K562 (cell line): ENCODE results near the gene POLN. TPM values are rescaled to one million over a fixed set of nuclear protein-coding genes. Genes with fewer than 3 reads are reported as not detected.

Experiments used
- ATAC-seq: fragments of 200-7000 bp; cut with Tn5 transposase; 3 replicates; pipeline ENCODE4 v1.9.1; 2020; ENCODE audit warnings: moderate library complexity
- BruUV-seq: library from RNA; stranded (reverse); fragments of 400-500 nt; replicated peaks from 2 replicates; lab custom pipeline; 2021; lab: Mats Ljungman, UMichigan
- CTCF ChIA-PET: fragments of 300-600 bp; formaldehyde crosslinking; extraction: SDS; loops from one replicate; lab custom pipeline; 2021; ENCODE audit warnings: low intra/inter-chr PET ratio; lab: Yijun Ruan, JAX
- POLR2A ChIA-PET: fragments of 300-600, 350-650 bp; sonication (Branson Sonifier 250); formaldehyde crosslinking; extraction: SDS; loops from one replicate; lab custom pipeline; 2021; ENCODE audit warnings: antibody characterized with exemption, inconsistent platforms; lab: Yijun Ruan, JAX
- DNase-seq, 4 experiments: peaks; one replicate each; pipeline versions ENCODE4 v3.0.0 to v3.0.0-alpha.2; 2011 to 2018; ENCODE audit warnings: low spot score in 3 of 4, mixed read lengths in 3 of 4; ENCODE audit errors: extremely low read depth in 1 of 4
- FAIRE-seq: peaks from 2 replicates; lab custom pipeline; 2011; peaks lifted over from hg19 to GRCh38; lab: Jason Lieb, UNC
- H2AFZ ChIP-seq: 2 replicates; pipeline ENCODE4 v1.6.0; 2011; ENCODE audit warnings: low read depth, low read length, control low read depth, inconsistent platforms
- H3K27ac ChIP-seq: fragments of 200-600 bp; 3 replicates; pipeline ENCODE4 v1.8.0; 2011; ENCODE audit warnings: low read depth, mild to moderate bottlenecking, control low read depth, inconsistent platforms, low read length, moderate library complexity, mixed read lengths; ENCODE audit errors: extremely low read depth
- H3K27me3 ChIP-seq, 2 experiments: fragments of 300-600 bp in 1 of 2; 2 replicates in 1 of 2; 3 replicates in 1 of 2; pipeline versions ENCODE4 v1.6.0 to v1.8.0; 2011; ENCODE audit warnings: inconsistent platforms in 2 of 2, low read length in 2 of 2, mild to moderate bottlenecking in 1 of 2, mixed read lengths in 1 of 2, moderate library complexity in 1 of 2; ENCODE audit not compliant: control insufficient read depth in 2 of 2, insufficient read depth in 2 of 2
- H3K36me3 ChIP-seq: fragments of 300-600 bp; 3 replicates; pipeline ENCODE4 v1.8.0; 2011; ENCODE audit warnings: mild to moderate bottlenecking, low read length, inconsistent platforms; ENCODE audit not compliant: control insufficient read depth, insufficient read depth
- H3K4me1 ChIP-seq, 2 experiments: fragments of 200-600 bp in 1 of 2; replicated peaks in 1 of 2; 2 replicates in 1 of 2; 3 replicates in 1 of 2; pipeline versions ENCODE4 v1.5.1 to v1.8.0; 2011; ENCODE audit warnings: inconsistent platforms in 2 of 2, low read length in 2 of 2, mild to moderate bottlenecking in 1 of 2, mixed read lengths in 1 of 2, moderate library complexity in 1 of 2; ENCODE audit not compliant: control insufficient read depth in 2 of 2, insufficient read depth in 2 of 2
- H3K4me2 ChIP-seq: 2 replicates; pipeline ENCODE4 v1.6.1; 2011; ENCODE audit warnings: low read length, control low read depth, inconsistent platforms, mixed read lengths; ENCODE audit not compliant: insufficient read depth
- H3K4me3 ChIP-seq: fragments of 200-600 bp; sonication (generic), shearing (Covaris generic); 2 replicates; pipeline ENCODE4 v1.5.1; 2016; ENCODE audit warnings: control low read depth, inconsistent platforms
- H3K79me2 ChIP-seq: fragments of 200-600 bp; 3 replicates; pipeline ENCODE4 v1.8.0; 2011; ENCODE audit warnings: low read length, inconsistent platforms; ENCODE audit not compliant: control insufficient read depth, insufficient read depth
- H3K9ac ChIP-seq, 2 experiments: 2 replicates each; pipeline versions ENCODE4 v1.6.0 to v1.6.1; 2011; ENCODE audit warnings: low read depth in 2 of 2, low read length in 2 of 2, control low read depth in 1 of 2, inconsistent platforms in 1 of 2, mild to moderate bottlenecking in 1 of 2, mixed read lengths in 1 of 2; ENCODE audit not compliant: insufficient read depth in 1 of 2
- H3K9me1 ChIP-seq: one replicate; pipeline ENCODE4 v1.6.0; 2011; ENCODE audit warnings: inconsistent platforms, mild to moderate bottlenecking, low read length, moderate library complexity; ENCODE audit not compliant: control insufficient read depth, insufficient read depth
- H3K9me3 ChIP-seq: replicated peaks from 2 replicates; pipeline ENCODE4 v1.5.1; 2011; ENCODE audit warnings: low read depth, low read length, inconsistent platforms; ENCODE audit not compliant: control insufficient read depth, insufficient read depth
- H4K20me1 ChIP-seq: replicated peaks from 2 replicates; pipeline ENCODE4 v1.6.1; 2011; ENCODE audit warnings: low read length, inconsistent platforms, mixed read lengths; ENCODE audit not compliant: control insufficient read depth, insufficient read depth
- ELK1 ChIP-seq: sonication (generic); formaldehyde crosslinking; IDR thresholded peaks from 2 replicates; pipeline ENCODE4 v1.8.1; 2022; ENCODE audit warnings: missing genetic modification reagents
- FIP1L1 ChIP-seq: fragments of 200-400 bp; formaldehyde crosslinking; IDR thresholded peaks from 2 replicates; pipeline ENCODE4 v1.6.1; 2018; ENCODE audit warnings: mild to moderate bottlenecking, low read depth, low read length; ENCODE audit not compliant: poor library complexity, severe bottlenecking
- FOXJ3 ChIP-seq: sonication (generic); formaldehyde crosslinking; IDR thresholded peaks from 2 replicates; pipeline ENCODE4 v1.4.0; 2020; ENCODE audit warnings: mild to moderate bottlenecking, missing genetic modification reagents
- GABPB2 ChIP-seq: fragments of 250-450 bp; sonication (Bioruptor Pico); conservative IDR thresholded peaks from 2 replicates; pipeline ENCODE4 v1.5.1; 2021; ENCODE audit warnings: mild to moderate bottlenecking
- JUN ChIP-seq, 2 experiments: sonication (generic) in 1 of 2; formaldehyde crosslinking in 1 of 2; IDR thresholded peaks; 2 replicates each; pipeline versions ENCODE4 v1.6.1 to v1.8.0; 2012 to 2022; ENCODE audit warnings: borderline replicate concordance in 2 of 2, mild to moderate bottlenecking in 2 of 2, improper control_type of control experiment in 1 of 2, low read depth in 1 of 2, low read length in 1 of 2, missing genetic modification reagents in 1 of 2
- KAT2B ChIP-seq: IDR thresholded peaks from one replicate; pipeline ENCODE4 v1.6.1; 2012; ENCODE audit warnings: low read depth, mild to moderate bottlenecking, control low read depth, inconsistent platforms, low read length, moderate library complexity
- MAZ ChIP-seq, 2 experiments: fragments of 450-650 bp in 1 of 2; sonication (generic) in 1 of 2; formaldehyde crosslinking; IDR thresholded peaks in 1 of 2; conservative IDR thresholded peaks in 1 of 2; 2 replicates each; pipeline versions ENCODE4 v1.4.0 to v1.5.0; 2020; ENCODE audit warnings: mild to moderate bottlenecking in 1 of 2, missing genetic modification reagents in 1 of 2
- NFXL1 ChIP-seq: fragments of 450-650 bp; formaldehyde crosslinking; IDR thresholded peaks from 2 replicates; pipeline ENCODE4 v1.4.0; 2021; ENCODE audit warnings: mild to moderate bottlenecking
- PCBP1 ChIP-seq: fragments of 200-400 bp; formaldehyde crosslinking; IDR thresholded peaks from 2 replicates; pipeline ENCODE4 v1.6.1; 2018; ENCODE audit warnings: mild to moderate bottlenecking, low read depth, low read length; ENCODE audit not compliant: poor library complexity, severe bottlenecking
- SIRT6 ChIP-seq: IDR thresholded peaks from one replicate; pipeline ENCODE4 v1.6.1; 2012; ENCODE audit warnings: low read depth, mild to moderate bottlenecking, control low read depth, inconsistent platforms, low read length, moderate library complexity
- SP2 ChIP-seq: IDR thresholded peaks from 2 replicates; pipeline ENCODE4 v1.6.1; 2011; ENCODE audit warnings: mild to moderate bottlenecking, low read depth, low read length, moderate library complexity; ENCODE audit not compliant: poor library complexity, severe bottlenecking; ENCODE audit errors: extremely low read depth
- U2AF2 ChIP-seq: fragments of 200-400 bp; formaldehyde crosslinking; optimal IDR thresholded peaks from 2 replicates; pipeline ENCODE3; 2017; ENCODE audit warnings: low read depth, mild to moderate bottlenecking, low read length
- ZKSCAN3 ChIP-seq: fragments of 250-450 bp; sonication (Bioruptor Pico); IDR thresholded peaks from 2 replicates; pipeline ENCODE4 v1.4.0; 2020
- ZNF253 ChIP-seq: fragments of 250-450 bp; sonication (Bioruptor Pico); conservative IDR thresholded peaks from 2 replicates; pipeline ENCODE4 v1.6.1; 2021; ENCODE audit warnings: mild to moderate bottlenecking
- ZNF639 ChIP-seq, 2 experiments: fragments of 200-800 bp in 1 of 2; sonication (Bioruptor generic) in 1 of 2; sonication (generic) in 1 of 2; formaldehyde crosslinking in 1 of 2; IDR thresholded peaks in 1 of 2; conservative IDR thresholded peaks in 1 of 2; 2 replicates each; pipeline versions ENCODE4 v1.5.0 to v1.6.1; 2016 to 2020; ENCODE audit warnings: missing compliant biosample characterization in 1 of 2, missing genetic modification characterization in 1 of 2, missing genetic modification reagents in 1 of 2
- WGBS: fragments of 100-300 bp; shearing (Covaris generic); methylation state at CpG from one replicate; pipeline ENCODE4 v1.1.6; 2016; ENCODE audit warnings: low coverage, mixed read lengths; ENCODE audit not compliant: insufficient coverage; ENCODE audit errors: missing lambda C conversion rate; 5-methylcytosine and 5-hydroxymethylcytosine counted together
- in situ Hi-C: fragments of 300-500 bp; cut with MboI; formaldehyde crosslinking; loops from 4 replicates; pipeline ENCODE4 v1.15.0; 2018; ENCODE audit warnings: inconsistent platforms, mixed read lengths
- intact Hi-C: fragments of 100-400 bp; cut with micrococcal nuclease; formaldehyde crosslinking; loops from 2 replicates; pipeline ENCODE4 v1.14.2; 2022
- polyA plus RNA-seq, 8 experiments: library from polyadenylated mRNA; depleted of rRNA in 4 of 8; stranded (reverse) in 5 of 8; unstranded in 3 of 8; fragments of >200 nt; fragmentation: Nextera tagmentation in 2 of 8; fragmentation: Illumina TruSeq in 1 of 8; extraction: Ambion mirVana in 2 of 8; extraction: Trizol in 1 of 8; gene quantifications; 2 replicates each; pipeline versions ENCODE4 v1.2.1 to v1.2.3, GENCODE V29; 2011 to 2014; ENCODE audit warnings: inconsistent platforms in 1 of 8, missing spikeins in 1 of 8
- total RNA-seq, 7 experiments: library from RNA; depleted of rRNA in 6 of 7; stranded (reverse); fragments of >200 nt in 6 of 7; fragmentation: Illumina TruSeq in 2 of 7; extraction: Trizol in 2 of 7; gene quantifications; 2 replicates each; pipeline versions ENCODE4 v1.2.1 to v1.2.3, GENCODE V29; 2011 to 2021; ENCODE audit warnings: low replicate concordance in 1 of 7

POLN gene
- total and polyA plus RNA-seq, 9 of the 15 experiments (the other 6 are each of a cell fraction or from before 2014, with no cell fraction given) = 0.08 to 0.91 (median 0.32) TPM

- H3K9me3 ChIP-seq = no peaks in the 10 kb centered on the region
- no peak overlapping the region for H2AFZ ChIP-seq
- H3K79me2 ChIP-seq = no peaks in the 10 kb centered on the region
- H3K9ac ChIP-seq = no peak overlapping the region
- peaks cover 3 to 45% of the 10 kb centered on the region in 2 experiments; a peak in 3 of 5 replicates for H3K4me1 ChIP-seq
- ChIA-PET POLR2A (interaction anchor here (0.7 kb wide), 1 partner anchor 65 kb away, joined by 3 read pairs; no protein-coding TSS in a partner anchor), CTCF (no interaction called here)
- WGBS = 17% methylated on average over 9 of the region's 9 CpGs
- DNase-seq (no peak), ATAC-seq (peak; percentile 18; the same call in 2 of the 3 replicates), FAIRE-seq (no peak)
- H3K9me1 ChIP-seq = no peaks in the 10 kb centered on the region
- no peak overlapping the region for H3K4me2 ChIP-seq
- in situ Hi-C loops = no loop called here
- no peaks in the 10 kb centered on the region for H4K20me1 ChIP-seq
- no peak for TF ChIP-seq U2AF2
- TF ChIP-seq ZNF639 (CRISPR knock-in tag; conservative IDR thresholded peaks at IDR 0.05 in 1 of 2, IDR thresholded peaks at IDR 0.05 in 1 of 2) = no peak
- TF ChIP-seq SIRT6 = no peak
- TF ChIP-seq FIP1L1 = no peak
- TF ChIP-seq KAT2B = no peak
- TF ChIP-seq MAZ (CRISPR knock-in tag; conservative IDR thresholded peaks at IDR 0.05 in 1 of 2, IDR thresholded peaks at IDR 0.05 in 1 of 2) = no peak
- no peak for TF ChIP-seq ZKSCAN3 (CRISPR knock-in tag)
- no peak for TF ChIP-seq SP2
- TF ChIP-seq PCBP1 = no peak
- TF ChIP-seq ZNF253 = no peak
- no peak for TF ChIP-seq NFXL1 (CRISPR knock-in tag)
- no peak for TF ChIP-seq JUN (IDR thresholded peaks at IDR 0.05; ENCODE audit: borderline replicate concordance, low read depth, low read length)
- no peak for TF ChIP-seq JUN (CRISPR knock-in tag; IDR thresholded peaks at IDR 0.05; ENCODE audit: borderline replicate concordance)
- TF ChIP-seq FOXJ3 (CRISPR knock-in tag) = no peak
- TF ChIP-seq ELK1 (CRISPR knock-in tag) = no peak
- TF ChIP-seq GABPB2 (CRISPR knock-in tag) = no peak
- H3K27ac ChIP-seq = no peak overlapping the region
- intact Hi-C loops = no loop called here
- H3K4me3 ChIP-seq = no peak overlapping the region
- H3K36me3 ChIP-seq = no peaks in the 10 kb centered on the region
- no TSS peak for BruUV-seq
- peaks cover 0 to 34% of the 10 kb centered on the region in 2 experiments; a peak in 3 of 5 replicates for H3K27me3 ChIP-seq
Measured at GRCh38 chr4:2076908-2077536, 164.9 kb downstream of the POLN start.
